ENCODE results near the gene SMIM41.

DNA sequence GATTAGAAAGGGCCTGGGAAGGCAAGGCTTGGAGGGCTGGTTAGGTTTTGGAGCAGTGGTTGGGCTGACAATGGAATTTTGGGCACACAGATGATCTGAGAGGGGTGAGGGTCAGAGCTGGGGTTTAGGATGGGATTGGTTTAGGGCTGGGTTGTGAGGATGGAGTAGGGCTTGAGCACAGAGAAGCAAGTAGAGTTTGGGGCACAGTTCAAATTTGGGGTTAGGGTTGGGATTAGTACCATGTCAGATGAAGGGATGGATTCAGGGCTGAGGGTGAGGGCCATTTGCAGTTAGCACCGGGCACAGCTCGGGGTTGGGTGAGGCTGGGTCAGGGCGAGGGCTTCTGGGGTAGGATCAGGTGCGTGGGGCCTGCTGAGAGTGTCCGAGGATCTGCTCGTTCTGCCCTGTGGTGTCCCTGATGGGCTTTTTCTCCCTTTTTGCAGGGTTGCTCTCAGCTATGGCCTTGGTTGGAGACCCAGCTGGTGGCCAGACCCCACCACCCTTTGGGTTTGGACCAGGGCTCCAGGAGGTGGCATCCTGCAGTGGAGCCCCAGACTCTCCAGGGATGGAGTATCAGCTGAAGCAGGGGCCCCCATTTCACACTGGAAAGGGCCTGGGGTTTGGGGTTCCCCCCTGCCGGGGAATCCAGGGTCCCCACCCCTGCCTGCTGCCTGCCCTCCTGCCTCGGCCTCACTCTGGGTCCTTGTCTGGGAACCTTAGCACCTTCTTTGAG is 66.8 kb downstream of the SMIM41 start:
- TF ChIP-seq POLR2AphosphoS5 (IDR thresholded peaks at IDR 0.05): no peak
- TF ChIP-seq, protein P1, sequence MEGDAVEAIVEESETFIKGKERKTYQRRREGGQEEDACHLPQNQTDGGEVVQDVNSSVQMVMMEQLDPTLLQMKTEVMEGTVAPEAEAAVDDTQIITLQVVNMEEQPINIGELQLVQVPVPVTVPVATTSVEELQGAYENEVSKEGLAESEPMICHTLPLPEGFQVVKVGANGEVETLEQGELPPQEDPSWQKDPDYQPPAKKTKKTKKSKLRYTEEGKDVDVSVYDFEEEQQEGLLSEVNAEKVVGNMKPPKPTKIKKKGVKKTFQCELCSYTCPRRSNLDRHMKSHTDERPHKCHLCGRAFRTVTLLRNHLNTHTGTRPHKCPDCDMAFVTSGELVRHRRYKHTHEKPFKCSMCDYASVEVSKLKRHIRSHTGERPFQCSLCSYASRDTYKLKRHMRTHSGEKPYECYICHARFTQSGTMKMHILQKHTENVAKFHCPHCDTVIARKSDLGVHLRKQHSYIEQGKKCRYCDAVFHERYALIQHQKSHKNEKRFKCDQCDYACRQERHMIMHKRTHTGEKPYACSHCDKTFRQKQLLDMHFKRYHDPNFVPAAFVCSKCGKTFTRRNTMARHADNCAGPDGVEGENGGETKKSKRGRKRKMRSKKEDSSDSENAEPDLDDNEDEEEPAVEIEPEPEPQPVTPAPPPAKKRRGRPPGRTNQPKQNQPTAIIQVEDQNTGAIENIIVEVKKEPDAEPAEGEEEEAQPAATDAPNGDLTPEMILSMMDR (IDR thresholded peaks at IDR 0.05): no peak
- no peak for TF ChIP-seq POLR2A (IDR thresholded peaks at IDR 0.05)
